ENCODE measurements around the gene FAF2.

DNA sequence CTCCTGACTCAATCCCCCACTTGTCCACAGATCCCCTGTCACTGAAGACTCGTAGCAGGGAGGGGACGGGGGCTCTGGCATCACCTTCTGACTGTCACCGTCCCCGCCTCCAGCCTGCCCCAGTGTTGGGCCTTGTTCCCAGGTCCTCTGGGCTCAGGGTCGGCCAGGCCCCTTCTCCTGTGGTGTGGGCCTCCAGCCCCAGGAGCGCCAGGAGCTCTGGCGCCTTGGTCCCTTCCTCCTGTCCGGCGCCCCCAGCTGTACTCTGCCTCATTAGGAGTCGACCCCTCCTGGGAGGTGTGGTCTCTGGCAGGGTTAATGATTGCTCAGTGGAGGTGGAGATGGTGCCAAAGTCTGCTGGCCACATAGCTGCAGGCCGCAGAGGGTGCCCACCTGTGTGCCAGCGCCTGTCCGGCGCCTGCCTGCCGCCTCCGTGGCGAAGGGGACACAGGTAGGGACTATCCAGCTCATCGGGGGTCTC, 100.8 kb downstream of the FAF2 start, which contains the start of gene CDHR2:
- TF ChIP-seq, protein P1, sequence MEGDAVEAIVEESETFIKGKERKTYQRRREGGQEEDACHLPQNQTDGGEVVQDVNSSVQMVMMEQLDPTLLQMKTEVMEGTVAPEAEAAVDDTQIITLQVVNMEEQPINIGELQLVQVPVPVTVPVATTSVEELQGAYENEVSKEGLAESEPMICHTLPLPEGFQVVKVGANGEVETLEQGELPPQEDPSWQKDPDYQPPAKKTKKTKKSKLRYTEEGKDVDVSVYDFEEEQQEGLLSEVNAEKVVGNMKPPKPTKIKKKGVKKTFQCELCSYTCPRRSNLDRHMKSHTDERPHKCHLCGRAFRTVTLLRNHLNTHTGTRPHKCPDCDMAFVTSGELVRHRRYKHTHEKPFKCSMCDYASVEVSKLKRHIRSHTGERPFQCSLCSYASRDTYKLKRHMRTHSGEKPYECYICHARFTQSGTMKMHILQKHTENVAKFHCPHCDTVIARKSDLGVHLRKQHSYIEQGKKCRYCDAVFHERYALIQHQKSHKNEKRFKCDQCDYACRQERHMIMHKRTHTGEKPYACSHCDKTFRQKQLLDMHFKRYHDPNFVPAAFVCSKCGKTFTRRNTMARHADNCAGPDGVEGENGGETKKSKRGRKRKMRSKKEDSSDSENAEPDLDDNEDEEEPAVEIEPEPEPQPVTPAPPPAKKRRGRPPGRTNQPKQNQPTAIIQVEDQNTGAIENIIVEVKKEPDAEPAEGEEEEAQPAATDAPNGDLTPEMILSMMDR (IDR thresholded peaks at IDR 0.05; ENCODE audit: low read length), result no peak
- no peak for TF ChIP-seq EZH2 (IDR thresholded peaks at IDR 0.05; ENCODE audit: borderline replicate concordance, low read length)

Data from OCI-LY1 (cell line).